GM21576 (cell line): ENCODE measurements around the gene UNC13C.

Source experiments
- ATAC-seq: cut with Tn5 transposase; IDR thresholded peaks from one replicate; pipeline ENCODE4 v1.9.1; 2021; ENCODE audit warnings: mild to moderate bottlenecking, moderate library complexity; ENCODE audit not compliant: unreplicated experiment

UNC13C gene

DNA sequence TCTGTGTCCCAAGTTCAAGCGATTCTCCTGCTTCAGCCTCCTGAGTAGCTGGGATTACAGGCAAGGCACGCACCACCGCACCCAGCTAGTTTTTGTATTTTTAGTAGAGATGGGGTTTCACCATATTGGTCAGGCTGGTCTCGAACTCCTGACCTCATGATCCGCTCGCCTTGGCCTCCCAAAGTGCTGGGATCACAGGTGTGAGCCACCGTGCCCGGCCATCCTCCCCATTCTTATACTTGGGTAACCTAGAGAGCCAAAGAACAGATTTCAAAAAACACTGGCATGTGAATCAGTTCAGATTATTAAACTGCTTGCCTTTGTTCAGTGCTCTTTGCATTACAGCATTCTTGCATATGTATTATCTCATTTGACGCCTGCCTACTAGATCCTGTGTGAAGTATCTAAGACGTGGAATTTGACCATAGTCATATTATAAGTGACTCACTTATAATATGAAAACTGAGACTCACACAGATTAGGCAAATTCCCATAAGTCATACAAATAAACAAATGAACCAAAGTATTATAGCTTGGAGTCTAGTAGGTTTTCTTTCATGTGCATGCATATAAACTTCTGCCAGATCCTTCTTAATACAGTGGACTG, 123.5 kb downstream of the UNC13C start:
- no peak for ATAC-seq

- no peak for ATAC-seq
Measured at GRCh38 chr15:54102704-54103103, 124.5 kb downstream of the UNC13C start.

DNA sequence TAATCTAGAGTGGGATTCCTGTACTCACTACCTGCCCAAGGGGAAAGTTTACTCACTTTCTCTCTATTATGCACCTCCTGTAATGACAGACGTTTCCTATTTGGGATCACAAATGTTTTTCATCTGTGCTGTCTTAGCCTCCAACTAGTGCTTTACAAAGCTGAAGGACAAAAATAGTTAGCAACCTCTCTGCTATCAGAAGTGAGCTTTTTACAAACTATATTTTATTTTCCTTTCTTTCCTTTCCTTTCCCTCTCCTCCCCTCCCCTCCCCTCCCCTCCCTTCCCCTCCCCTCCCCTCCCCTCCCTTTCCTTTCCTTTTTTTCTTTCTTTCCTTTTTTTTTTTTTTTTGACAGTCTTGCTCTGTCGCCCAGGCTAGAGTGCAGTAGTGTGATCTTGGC, 130.8 kb downstream of the UNC13C start:
- ATAC-seq = no peak

DNA sequence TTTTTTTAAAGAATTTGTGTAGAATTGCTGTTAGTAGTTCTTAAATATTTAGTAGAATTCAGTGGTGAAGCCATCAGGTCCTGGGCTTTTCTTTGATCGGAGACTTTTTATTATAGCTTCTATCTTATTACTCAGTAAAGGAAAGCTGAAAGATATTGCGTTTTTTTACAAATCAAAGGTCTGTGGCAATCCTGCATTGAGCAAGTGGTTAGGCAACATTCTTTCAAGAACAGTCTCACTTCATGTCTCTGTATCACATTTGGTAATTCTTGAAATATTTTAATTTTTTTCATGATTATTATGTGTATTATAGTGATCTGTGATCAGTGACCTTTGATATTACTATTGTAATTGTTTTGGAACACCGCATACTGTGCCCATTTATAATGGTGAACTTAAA, 140.8 kb downstream of the UNC13C start:
- ATAC-seq = no peak

- no peak for ATAC-seq
Measured at GRCh38 chr15:54120949-54121463, 142.8 kb downstream of the UNC13C start.

DNA sequence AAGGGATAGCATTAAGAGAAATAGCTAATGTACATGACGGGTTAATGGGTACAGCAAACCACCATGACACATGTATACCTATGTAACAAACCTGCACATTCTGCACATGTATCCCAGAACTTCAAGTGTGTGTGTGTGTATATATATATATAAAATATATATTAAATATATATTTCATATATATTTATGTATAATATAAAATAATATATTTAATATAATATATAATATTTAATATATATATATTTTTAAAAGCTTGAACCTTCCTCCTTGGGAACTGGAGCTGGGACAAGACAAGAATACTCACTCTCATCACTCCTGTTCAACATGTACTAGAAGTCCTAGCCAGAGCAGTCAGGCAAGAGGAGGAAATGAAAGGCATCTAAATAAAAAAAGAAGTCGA, 149.3 kb downstream of the UNC13C start:
- no peak for ATAC-seq

DNA sequence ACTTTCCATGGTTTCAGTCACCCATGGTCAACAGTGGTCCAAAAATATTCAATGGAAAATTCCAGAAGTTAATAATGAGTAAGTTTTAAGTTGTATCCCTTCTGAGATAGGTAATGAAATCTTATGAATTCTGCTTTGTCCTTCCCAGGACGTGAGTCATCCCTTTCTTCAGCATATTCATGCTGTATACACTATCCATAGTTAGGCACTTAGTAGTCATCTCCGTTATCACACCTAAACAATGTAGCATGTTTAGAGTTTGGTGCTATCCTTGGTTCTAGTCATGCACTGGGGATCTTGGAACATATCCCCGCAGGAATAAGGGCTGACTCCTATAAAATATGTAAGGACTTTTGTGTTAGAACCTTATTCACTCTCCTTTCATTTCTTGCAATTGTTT, 153.2 kb downstream of the UNC13C start:
- ATAC-seq = no peak

- no peak for ATAC-seq
Measured at GRCh38 chr15:54149115-54149531, 170.9 kb downstream of the UNC13C start.

- ATAC-seq = no peak
Measured at GRCh38 chr15:54150255-54150654, 172.0 kb downstream of the UNC13C start.

GRCh38 chr15:54159012-54159411, 180.8 kb downstream of the UNC13C start:
- ATAC-seq = no peak

GRCh38 chr15:54187325-54187724, 209.1 kb downstream of the UNC13C start:
- ATAC-seq = no peak

- no peak for ATAC-seq
Measured at GRCh38 chr15:54197995-54198394, 219.8 kb downstream of the UNC13C start.

DNA sequence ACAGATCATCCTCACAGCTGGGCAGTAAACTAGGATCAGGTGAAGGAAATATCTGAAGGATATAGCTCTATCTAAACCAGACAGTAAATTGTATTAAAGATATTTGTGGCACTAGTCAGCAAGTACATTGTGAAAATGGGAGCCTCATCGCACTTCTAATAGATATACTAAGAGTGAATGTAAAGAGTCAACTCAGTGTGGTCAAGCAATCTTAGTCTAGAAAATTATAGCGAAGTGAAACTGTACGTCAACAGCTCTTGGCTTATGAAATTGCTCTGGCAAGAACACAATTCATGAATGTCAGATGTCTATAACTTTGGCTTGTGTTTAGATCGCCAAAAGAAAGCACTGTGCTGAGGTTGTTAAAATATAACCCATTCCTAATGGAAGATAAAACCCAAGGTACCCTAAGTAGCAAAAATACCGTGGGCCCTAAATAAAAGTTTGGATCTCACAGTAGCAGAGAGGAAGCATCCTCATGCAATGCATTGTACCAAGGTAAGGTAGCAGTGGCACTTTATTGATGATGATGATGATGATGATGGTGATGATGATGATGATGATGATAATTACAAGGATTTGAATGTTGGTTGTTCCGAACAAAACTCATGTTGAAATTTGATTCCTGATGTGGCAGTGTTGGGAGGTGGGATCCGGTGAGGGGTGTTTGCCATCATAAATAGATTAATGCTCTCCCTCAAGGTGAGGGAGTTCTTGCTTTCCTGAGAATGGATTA, 228.5 kb downstream of the UNC13C start:
- ATAC-seq = no peak

GRCh38 chr15:54208786-54209185, 230.5 kb downstream of the UNC13C start:
- ATAC-seq = no peak

DNA sequence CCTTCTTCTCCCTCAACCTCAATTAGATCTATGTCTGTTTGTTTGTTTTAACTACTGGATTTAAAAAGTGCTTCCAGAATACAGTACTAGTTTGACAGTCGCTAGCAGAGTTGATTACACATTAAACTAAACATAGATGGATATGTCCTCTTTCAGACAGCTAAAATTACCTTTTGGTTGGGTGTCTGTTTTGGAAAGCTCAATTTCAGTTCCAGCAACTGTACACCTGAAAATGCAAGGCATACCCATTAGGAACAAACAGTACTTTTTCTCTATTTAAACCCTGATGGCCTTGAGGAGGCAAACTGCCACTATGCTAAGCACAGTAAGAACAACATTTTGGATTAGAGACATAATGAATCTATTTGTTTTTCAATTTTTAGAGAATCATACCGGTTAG, 234.4 kb downstream of the UNC13C start:
- no peak for ATAC-seq

- ATAC-seq = no peak
Measured at GRCh38 chr15:54226455-54226854, 248.2 kb downstream of the UNC13C start.

DNA sequence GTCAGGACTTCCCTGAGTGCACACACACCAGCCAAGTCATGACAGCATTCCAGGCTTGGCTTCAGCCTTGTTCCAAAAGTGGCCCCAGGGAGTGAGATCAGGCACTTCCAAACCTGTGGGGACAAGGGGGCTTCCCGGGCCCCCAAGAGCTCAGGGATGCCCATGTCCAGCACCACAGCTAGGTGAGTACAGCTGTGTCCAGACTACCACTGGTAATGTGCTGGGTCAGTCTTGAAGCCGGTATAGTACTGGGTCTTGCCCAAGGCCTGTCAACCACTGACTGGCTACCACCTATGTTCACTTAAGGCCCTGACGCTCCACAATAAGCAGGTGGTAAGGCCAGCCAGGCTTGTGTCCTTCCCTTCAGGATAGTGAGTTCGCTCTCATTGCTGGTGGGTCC, 249.3 kb downstream of the UNC13C start:
- ATAC-seq = no peak

DNA sequence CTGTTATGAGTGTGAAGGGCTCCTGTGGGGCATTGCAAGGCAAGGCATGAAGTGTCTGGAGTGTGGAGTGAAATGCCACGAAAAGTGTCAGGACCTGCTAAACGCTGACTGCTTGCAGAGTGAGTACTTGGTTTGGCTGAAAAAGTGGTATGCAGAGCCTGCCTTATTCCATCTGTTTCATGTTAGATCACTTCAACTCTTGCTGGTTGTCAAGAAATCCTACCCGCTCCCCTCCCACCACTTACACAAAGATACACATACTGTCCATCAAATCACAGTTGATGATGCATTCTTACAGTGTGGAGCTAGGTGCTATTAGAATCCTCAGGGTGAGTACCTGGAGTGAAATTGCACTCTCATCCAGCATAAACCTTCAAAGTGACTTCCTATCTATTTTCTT, 272.1 kb downstream of the UNC13C start:
- no peak for ATAC-seq

GRCh38 chr15:54256190-54256589, 277.9 kb downstream of the UNC13C start:
- ATAC-seq = no peak

DNA sequence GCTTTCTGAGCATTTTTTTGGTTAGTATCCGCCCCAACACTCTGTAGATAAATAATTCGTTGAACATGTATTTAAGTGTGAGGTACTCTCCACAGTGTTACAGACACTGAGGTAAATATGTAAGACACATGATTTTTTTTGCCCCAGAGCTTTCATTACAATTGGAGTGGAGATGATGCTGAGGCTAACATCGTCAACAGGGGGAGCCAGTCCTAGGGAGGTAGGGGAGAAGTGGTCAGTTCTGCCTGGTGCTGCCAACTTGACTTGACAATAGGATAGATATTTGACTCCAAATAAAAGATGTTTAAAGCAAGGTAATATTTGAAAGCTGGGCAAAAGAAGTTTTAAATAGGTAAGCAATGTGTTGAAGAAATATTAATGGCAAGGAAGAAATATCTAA, 295.7 kb downstream of the UNC13C start:
- ATAC-seq = no peak

GRCh38 chr15:54277834-54278233, 299.6 kb downstream of the UNC13C start:
- no peak for ATAC-seq

DNA sequence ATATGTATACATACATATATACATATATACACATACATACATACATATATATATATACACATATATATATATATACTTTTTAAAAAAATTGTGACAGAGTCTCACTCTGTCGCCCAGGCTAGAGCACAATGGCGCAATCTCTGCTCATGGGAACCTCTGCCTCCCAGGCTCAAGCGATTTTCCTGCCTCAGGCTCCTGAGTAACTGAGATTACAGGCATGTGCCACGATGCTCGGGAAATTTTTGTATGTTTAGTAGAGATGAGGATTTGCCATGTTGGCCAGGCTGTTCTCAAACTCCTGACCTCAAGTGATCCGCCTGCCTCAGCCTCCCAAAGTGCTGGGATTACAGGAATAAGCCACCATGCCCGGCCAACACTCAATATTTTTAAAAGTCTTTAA, 302.5 kb downstream of the UNC13C start:
- ATAC-seq = no peak
